Thyroid gland (tissue), 4 donors: Measurements from ENCODE around the gene PDZRN3.

ENCODE experiments used
- POLR2A ChIP-seq, 2 donors: fragments of 450-650 bp; IDR thresholded peaks; one replicate each; pipeline ENCODE4 v1.6.1; 2017; ENCODE audit warnings: antibody characterized with exemption in 2 of 2, mild to moderate bottlenecking in 2 of 2, moderate library complexity in 1 of 2
- TF ChIP-seq, protein P1 (sequence below), 6 experiments: fragments of 200-600 bp in 3 of 6; fragments of 450-650 bp in 3 of 6; sonication (generic) in 3 of 6; IDR thresholded peaks; one replicate each; pipeline ENCODE4 v1.5.1; 2016 to 2019; ENCODE audit warnings: antibody characterized with exemption in 6 of 6, mild to moderate bottlenecking in 2 of 6, inconsistent platforms in 1 of 6, moderate library complexity in 1 of 6

DNA sequence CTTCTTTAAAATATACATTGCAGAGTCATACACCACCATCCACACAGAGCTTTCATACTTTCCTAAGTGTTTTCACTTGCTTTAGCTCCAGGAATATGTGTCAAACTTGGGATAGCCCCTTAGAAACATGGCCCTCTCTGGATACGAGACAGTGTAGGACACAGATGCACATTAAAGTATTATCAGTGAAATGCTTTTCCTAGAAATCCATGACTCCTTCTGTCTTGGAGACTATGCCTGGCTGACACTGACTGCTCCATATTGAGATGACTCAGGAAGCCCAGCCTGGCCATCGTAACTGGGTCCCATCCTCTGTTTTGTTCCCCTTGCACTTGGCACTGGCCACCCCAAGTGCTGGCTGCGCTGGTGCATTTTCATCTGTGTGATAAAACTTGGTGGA is 204.8 kb downstream of the PDZRN3 start:
- TF ChIP-seq, protein P1, sequence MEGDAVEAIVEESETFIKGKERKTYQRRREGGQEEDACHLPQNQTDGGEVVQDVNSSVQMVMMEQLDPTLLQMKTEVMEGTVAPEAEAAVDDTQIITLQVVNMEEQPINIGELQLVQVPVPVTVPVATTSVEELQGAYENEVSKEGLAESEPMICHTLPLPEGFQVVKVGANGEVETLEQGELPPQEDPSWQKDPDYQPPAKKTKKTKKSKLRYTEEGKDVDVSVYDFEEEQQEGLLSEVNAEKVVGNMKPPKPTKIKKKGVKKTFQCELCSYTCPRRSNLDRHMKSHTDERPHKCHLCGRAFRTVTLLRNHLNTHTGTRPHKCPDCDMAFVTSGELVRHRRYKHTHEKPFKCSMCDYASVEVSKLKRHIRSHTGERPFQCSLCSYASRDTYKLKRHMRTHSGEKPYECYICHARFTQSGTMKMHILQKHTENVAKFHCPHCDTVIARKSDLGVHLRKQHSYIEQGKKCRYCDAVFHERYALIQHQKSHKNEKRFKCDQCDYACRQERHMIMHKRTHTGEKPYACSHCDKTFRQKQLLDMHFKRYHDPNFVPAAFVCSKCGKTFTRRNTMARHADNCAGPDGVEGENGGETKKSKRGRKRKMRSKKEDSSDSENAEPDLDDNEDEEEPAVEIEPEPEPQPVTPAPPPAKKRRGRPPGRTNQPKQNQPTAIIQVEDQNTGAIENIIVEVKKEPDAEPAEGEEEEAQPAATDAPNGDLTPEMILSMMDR (IDR thresholded peaks at IDR 0.05): no peak
- no peak for TF ChIP-seq POLR2A (IDR thresholded peaks at IDR 0.05)
